HG02981 (cell line): Measurements from ENCODE around the gene TSPEAR.

Source experiments
- ATAC-seq: cut with Tn5 transposase; IDR thresholded peaks from one replicate; pipeline ENCODE4 v1.9.1; 2021; ENCODE audit warnings: mild to moderate bottlenecking, moderate library complexity; ENCODE audit not compliant: unreplicated experiment

The TSPEAR gene

GRCh38 chr21:44741921-44742320 is 30.5 kb upstream of the TSPEAR start:
- no peak for ATAC-seq

DNA sequence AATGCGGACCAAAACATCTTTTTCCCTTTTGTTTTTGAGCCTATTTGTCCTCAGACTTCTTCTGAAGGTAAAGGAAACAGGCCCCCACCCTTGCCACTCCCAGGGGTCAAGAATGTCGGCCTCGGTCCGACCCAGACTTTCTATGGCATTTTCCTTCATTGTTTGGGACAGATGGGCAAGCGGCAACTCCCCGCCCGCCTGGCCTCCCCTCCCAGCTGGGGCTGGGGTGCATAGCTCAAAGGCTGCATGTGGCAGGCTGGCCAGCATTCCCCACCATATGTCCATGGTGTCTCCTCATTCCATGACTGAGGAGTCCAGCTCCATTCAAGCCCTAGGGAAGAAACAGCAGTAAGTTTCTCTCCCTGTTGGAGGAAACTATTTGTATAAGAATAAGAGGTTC is 29.4 kb upstream of the TSPEAR start:
- no peak for ATAC-seq

GRCh38 chr21:44739316-44739715 is 27.9 kb upstream of the TSPEAR start:
- ATAC-seq = no peak

DNA sequence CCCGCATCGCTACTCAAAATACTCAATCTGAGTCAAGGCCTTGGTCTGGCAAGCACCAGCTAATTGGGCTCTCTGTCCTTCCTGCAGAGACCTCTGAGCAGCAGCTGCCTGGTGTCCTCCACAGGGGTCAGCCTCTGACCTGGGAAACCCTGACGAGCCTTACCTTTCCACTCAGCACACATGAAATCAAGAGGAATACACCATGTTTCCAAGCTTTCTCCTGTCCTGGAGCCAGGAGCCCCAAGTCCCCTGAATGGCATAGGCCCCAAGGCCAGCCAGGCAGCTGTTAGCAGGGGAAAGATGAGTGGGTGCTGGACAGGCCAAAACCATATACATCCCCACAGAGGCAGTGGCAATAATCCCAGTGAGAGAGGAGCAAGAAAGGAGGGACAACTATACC is 27.2 kb upstream of the TSPEAR start:
- ATAC-seq = no peak

GRCh38 chr21:44737706-44738354 is 26.5 kb upstream of the TSPEAR start:
- no peak for ATAC-seq

GRCh38 chr21:44736291-44737004 is 25.1 kb upstream of the TSPEAR start:
- no peak for ATAC-seq

DNA sequence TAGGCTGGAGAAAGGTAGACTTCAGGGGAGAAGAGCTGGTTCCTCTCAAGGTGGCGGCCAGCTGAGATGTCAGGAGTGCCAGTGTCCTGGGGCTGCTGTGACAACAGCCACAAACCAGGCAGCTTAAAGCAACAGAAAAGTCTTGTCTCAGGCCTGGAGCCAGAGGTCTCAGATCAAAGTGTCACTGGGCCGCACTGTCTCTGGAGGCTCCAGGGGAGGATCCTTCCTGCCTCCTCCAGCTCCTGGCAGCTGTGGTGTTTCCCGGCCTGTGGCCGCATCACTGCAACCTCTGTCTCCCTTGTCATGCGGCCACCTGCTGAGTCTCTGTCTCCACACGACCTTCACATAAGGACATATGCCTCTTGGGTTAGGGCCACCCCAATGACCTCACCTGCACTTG is 24.4 kb upstream of the TSPEAR start:
- no peak for ATAC-seq

DNA sequence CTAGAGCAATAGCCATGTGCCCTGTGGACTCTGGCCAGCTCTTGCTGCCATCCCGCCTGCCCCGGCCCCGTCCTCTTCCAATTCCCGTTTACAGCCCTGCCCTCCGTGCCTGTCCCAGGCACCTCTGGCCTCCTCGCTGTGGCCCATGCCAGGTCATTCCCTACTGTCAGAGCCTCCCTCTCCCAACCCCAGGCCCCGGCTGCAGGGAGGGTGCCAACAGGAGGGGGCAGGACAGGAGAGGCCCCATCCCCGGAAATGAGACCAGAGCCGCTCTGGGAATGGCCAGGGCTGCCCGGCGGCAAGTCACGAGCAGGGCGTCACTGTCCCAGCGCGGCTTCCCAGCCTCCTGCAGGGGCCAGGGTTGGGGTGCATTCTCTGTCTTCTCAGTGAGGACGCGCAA is 23.5 kb upstream of the TSPEAR start:
- ATAC-seq = no peak

GRCh38 chr21:44734026-44734745 is 22.8 kb upstream of the TSPEAR start:
- no peak for ATAC-seq

- ATAC-seq = no peak
Measured at GRCh38 chr21:44732956-44733355, 21.6 kb upstream of the TSPEAR start.

GRCh38 chr21:44732263-44732662 is 20.9 kb upstream of the TSPEAR start:
- ATAC-seq = no peak

GRCh38 chr21:44730951-44731579 is 19.7 kb upstream of the TSPEAR start:
- no peak for ATAC-seq

- no peak for ATAC-seq
Measured at GRCh38 chr21:44730028-44730395, 18.6 kb upstream of the TSPEAR start.

DNA sequence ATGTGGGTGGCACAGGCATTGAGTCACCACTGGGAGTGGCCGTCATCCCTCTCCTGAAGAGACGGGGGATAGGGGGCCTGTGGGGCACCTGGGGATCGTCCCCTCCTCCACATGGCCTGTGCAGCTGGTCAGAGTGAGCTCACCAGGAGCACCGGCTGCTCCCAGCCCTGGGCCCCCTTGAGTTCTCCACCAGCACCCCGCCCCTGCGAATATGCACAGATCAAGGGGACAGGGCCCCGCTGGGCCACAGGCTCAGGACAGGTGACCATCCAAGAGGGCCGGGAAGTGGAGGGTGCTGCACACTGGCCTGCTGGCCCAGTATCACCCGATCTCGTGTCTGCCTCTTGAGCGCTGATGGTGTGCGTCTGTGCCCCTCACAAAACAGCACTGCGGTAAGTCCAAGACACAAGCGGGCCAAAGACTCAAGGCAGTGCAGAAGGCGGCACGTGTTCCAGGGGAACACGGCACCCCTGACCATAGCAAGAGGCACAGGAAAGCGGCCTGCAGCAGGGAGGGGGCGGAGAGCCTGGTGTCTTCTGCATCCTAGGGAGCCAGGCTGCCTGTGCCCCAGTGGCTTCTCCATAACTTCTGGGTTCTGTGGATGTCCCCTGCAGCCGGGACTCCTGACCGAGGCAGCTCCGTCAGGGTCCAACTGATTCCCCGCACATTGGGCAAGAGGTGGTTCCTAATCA is 18.1 kb upstream of the TSPEAR start:
- ATAC-seq = no peak

GRCh38 chr21:44728716-44729115 is 17.3 kb upstream of the TSPEAR start:
- ATAC-seq = no peak

GRCh38 chr21:44727757-44728156 is 16.4 kb upstream of the TSPEAR start:
- ATAC-seq = no peak

DNA sequence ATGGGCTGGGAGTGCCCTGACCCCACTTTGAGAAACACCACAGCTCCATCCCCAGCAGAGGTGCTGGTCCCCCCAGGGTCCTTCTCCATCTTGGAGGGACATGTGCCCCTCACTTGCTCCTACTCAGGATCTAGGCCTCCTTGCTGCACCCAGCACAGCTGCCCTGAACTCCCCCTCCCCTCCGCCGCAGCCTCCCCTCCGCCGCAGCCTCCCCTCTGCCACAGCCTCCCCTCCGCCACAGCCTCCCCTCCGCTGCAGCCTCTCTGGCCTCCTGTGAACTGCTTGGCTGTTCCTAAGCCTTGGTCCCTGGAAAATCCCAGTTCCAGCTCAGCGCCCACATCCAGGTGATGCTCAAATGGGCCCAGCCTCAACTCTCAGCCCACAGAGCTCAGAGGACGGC is 15.9 kb upstream of the TSPEAR start:
- ATAC-seq = no peak

GRCh38 chr21:44726826-44727225 is 15.5 kb upstream of the TSPEAR start:
- no peak for ATAC-seq

GRCh38 chr21:44724926-44725325 is 13.6 kb upstream of the TSPEAR start:
- ATAC-seq = no peak

GRCh38 chr21:44724196-44724595 is 12.8 kb upstream of the TSPEAR start:
- no peak for ATAC-seq
